SK-N-SH treated with all-trans-retinoic acid at 6 μM for 48 hours (cell line): ENCODE data around the gene SEC31A.

Experiments used
- ATAC-seq: fragments of 200-7000 bp; cut with Tn5 transposase; 3 replicates; pipeline ENCODE4 v1.9.1; 2020; ENCODE audit warnings: mild to moderate bottlenecking, moderate library complexity
- ARNTL ChIP-seq: fragments of 450-650 bp; formaldehyde crosslinking; IDR thresholded peaks from 2 replicates; pipeline ENCODE4 v1.5.0; 2020; ENCODE audit warnings: low read depth, mild to moderate bottlenecking, moderate library complexity, borderline replicate concordance
- BACH2 ChIP-seq: fragments of 250-450 bp; sonication (Bioruptor Pico); IDR thresholded peaks from 2 replicates; pipeline ENCODE4 v1.9.0; 2021; ENCODE audit warnings: mild to moderate bottlenecking, borderline replicate concordance
- CREB5 ChIP-seq: fragments of 250-450 bp; sonication (Bioruptor Pico); IDR thresholded peaks from 2 replicates; pipeline ENCODE4 v1.5.1; 2020; ENCODE audit warnings: low read depth, mild to moderate bottlenecking, moderate library complexity
- CSDC2 ChIP-seq: fragments of 250-450 bp; sonication (Bioruptor Pico); IDR thresholded peaks from 2 replicates; pipeline ENCODE4 v1.5.0; 2020; ENCODE audit warnings: mild to moderate bottlenecking, moderate library complexity
- CSRNP3 ChIP-seq: fragments of 250-450 bp; sonication (Bioruptor Pico); IDR thresholded peaks from 2 replicates; pipeline ENCODE4 v1.5.1; 2021; ENCODE audit warnings: mild to moderate bottlenecking, moderate library complexity
- ESRRG ChIP-seq: fragments of 250-450 bp; sonication (Bioruptor Pico); IDR thresholded peaks from 2 replicates; pipeline ENCODE4 v1.6.1; 2021; ENCODE audit warnings: mild to moderate bottlenecking
- GLIS3 ChIP-seq: fragments of 250-450 bp; sonication (Bioruptor Pico); IDR thresholded peaks from 2 replicates; pipeline ENCODE4 v1.5.0; 2020; ENCODE audit warnings: mild to moderate bottlenecking, moderate library complexity
- ISL1 ChIP-seq: fragments of 250-450 bp; sonication (Bioruptor Pico); IDR thresholded peaks from 2 replicates; pipeline ENCODE4 v2.1.2; 2022; ENCODE audit warnings: mild to moderate bottlenecking, moderate library complexity
- OSR1 ChIP-seq: fragments of 250-450 bp; sonication (Bioruptor Pico); IDR thresholded peaks from 2 replicates; pipeline ENCODE4 v1.8.0; 2022; ENCODE audit warnings: moderate library complexity, mild to moderate bottlenecking, inconsistent platforms
- PATZ1 ChIP-seq: fragments of 250-450 bp; sonication (Bioruptor Pico); IDR thresholded peaks from 2 replicates; pipeline ENCODE4 v1.8.0; 2020; ENCODE audit warnings: mild to moderate bottlenecking, moderate library complexity, borderline replicate concordance
- PPARA ChIP-seq: fragments of 250-450 bp; sonication (Bioruptor Pico); IDR thresholded peaks from 2 replicates; pipeline ENCODE4 v1.5.0; 2020; ENCODE audit warnings: mild to moderate bottlenecking, borderline replicate concordance
- RARB ChIP-seq: fragments of 250-450 bp; sonication (Bioruptor Pico); IDR thresholded peaks from 2 replicates; pipeline ENCODE4 v1.8.0; 2021; ENCODE audit warnings: mild to moderate bottlenecking, moderate library complexity
- SNAI2 ChIP-seq: fragments of 250-450 bp; sonication (Bioruptor Pico); IDR thresholded peaks from 2 replicates; pipeline ENCODE4 v1.5.0; 2020; ENCODE audit warnings: mild to moderate bottlenecking, moderate library complexity
- TCF4 ChIP-seq: fragments of 250-450 bp; sonication (Bioruptor Pico); IDR thresholded peaks from 2 replicates; pipeline ENCODE4 v1.8.0; 2021; ENCODE audit warnings: mild to moderate bottlenecking, moderate library complexity, borderline replicate concordance
- TOX ChIP-seq: fragments of 250-450 bp; sonication (Bioruptor Pico); IDR thresholded peaks from 2 replicates; pipeline ENCODE4 v1.8.0; 2021; ENCODE audit warnings: mild to moderate bottlenecking, moderate library complexity, borderline replicate concordance
- TSHZ2 ChIP-seq: fragments of 250-450 bp; sonication (Bioruptor Pico); IDR thresholded peaks from 2 replicates; pipeline ENCODE4 v1.5.0; 2020; ENCODE audit warnings: mild to moderate bottlenecking, moderate library complexity
- ZC3H10 ChIP-seq: fragments of 250-450 bp; sonication (Bioruptor Pico); IDR thresholded peaks from 2 replicates; pipeline ENCODE4 v1.5.1; 2021; ENCODE audit warnings: mild to moderate bottlenecking, moderate library complexity
- ZFP3 ChIP-seq: fragments of 250-450 bp; sonication (Bioruptor Pico); IDR thresholded peaks from 2 replicates; pipeline ENCODE4 v1.5.0; 2020; ENCODE audit warnings: mild to moderate bottlenecking, moderate library complexity
- ZFP30 ChIP-seq: fragments of 450-650 bp; formaldehyde crosslinking; IDR thresholded peaks from 2 replicates; pipeline ENCODE4 v1.5.0; 2022; ENCODE audit warnings: mild to moderate bottlenecking, moderate library complexity
- ZNF70 ChIP-seq: fragments of 450-650 bp; formaldehyde crosslinking; IDR thresholded peaks from 2 replicates; pipeline ENCODE4 v1.5.0; 2020; ENCODE audit warnings: mild to moderate bottlenecking, moderate library complexity
- ZNF8 ChIP-seq: fragments of 450-650 bp; formaldehyde crosslinking; IDR thresholded peaks from 2 replicates; pipeline ENCODE4 v1.5.0; 2020; ENCODE audit warnings: mild to moderate bottlenecking, moderate library complexity

Gene SEC31A

GRCh38 chr4:82810176-82810575 lies 80.8 kb downstream of the SEC31A start:
- ATAC-seq: no peak
- TF ChIP-seq OSR1 (CRISPR knock-in tag): no peak

- no peak for ATAC-seq
Observed at GRCh38 chr4:82809619-82810018, 81.3 kb downstream of the SEC31A start.

GRCh38 chr4:82803746-82804145 lies 87.2 kb downstream of the SEC31A start:
- no peak for ATAC-seq
- no peak for TF ChIP-seq ZFP30 (CRISPR knock-in tag)
- no peak for TF ChIP-seq OSR1 (CRISPR knock-in tag)
- TF ChIP-seq RARB (CRISPR knock-in tag): no peak
- no peak for TF ChIP-seq CSDC2 (CRISPR knock-in tag)
- no peak for TF ChIP-seq ZNF70 (CRISPR knock-in tag)
- TF ChIP-seq PPARA (CRISPR knock-in tag): no peak
- TF ChIP-seq ZC3H10: no peak
- TF ChIP-seq PATZ1 (CRISPR knock-in tag): no peak
- no peak for TF ChIP-seq BACH2 (CRISPR knock-in tag)
- no peak for TF ChIP-seq CREB5
- TF ChIP-seq TSHZ2: no peak
- TF ChIP-seq CSRNP3: no peak
- no peak for TF ChIP-seq SNAI2
- no peak for TF ChIP-seq ARNTL (CRISPR knock-in tag)
- TF ChIP-seq GLIS3 (CRISPR knock-in tag): no peak

More at GRCh38 chr4:82809619-82810018, 81.3 kb downstream of the SEC31A start:
- TF ChIP-seq CSRNP3: no peak
- TF ChIP-seq TOX (CRISPR knock-in tag): no peak
- TF ChIP-seq CSDC2 (CRISPR knock-in tag): no peak
- TF ChIP-seq ZFP3 (CRISPR knock-in tag): no peak
- TF ChIP-seq OSR1 (CRISPR knock-in tag): no peak
- no peak for TF ChIP-seq ZNF70 (CRISPR knock-in tag)
- TF ChIP-seq TCF4: no peak
- TF ChIP-seq ISL1 (CRISPR knock-in tag): no peak
- no peak for TF ChIP-seq GLIS3 (CRISPR knock-in tag)
- no peak for TF ChIP-seq ZFP30 (CRISPR knock-in tag)
- TF ChIP-seq ZNF8 (CRISPR knock-in tag): no peak
- no peak for TF ChIP-seq ESRRG
- TF ChIP-seq PPARA (CRISPR knock-in tag): no peak
- no peak for TF ChIP-seq CREB5
- no peak for TF ChIP-seq SNAI2
- TF ChIP-seq BACH2 (CRISPR knock-in tag): no peak
- TF ChIP-seq ZC3H10: no peak
- TF ChIP-seq ARNTL (CRISPR knock-in tag): no peak
- no peak for TF ChIP-seq PATZ1 (CRISPR knock-in tag)
